Ovary (tissue), 3 donors: ENCODE measurements around the gene LIN37.

Experiments used
- CTCF ChIP-seq, 3 donors: fragments of 450-650 bp in 2 of 3; fragments of 200-600 bp in 1 of 3; IDR thresholded peaks; one replicate each; pipeline versions ENCODE4 v1.5.1 to v1.8.0; 2016 to 2022; ENCODE audit warnings: antibody characterized with exemption in 3 of 3, mild to moderate bottlenecking in 1 of 3
- POLR2A ChIP-seq: fragments of 450-650 bp; IDR thresholded peaks from one replicate; pipeline ENCODE4 v1.6.1; 2017; ENCODE audit warnings: antibody characterized with exemption, mild to moderate bottlenecking, moderate library complexity
- donor health status: DM: no; HTN: no; CAD: no.

GRCh38 chr19:35704218-35704617 is 44.2 kb upstream of the LIN37 start, which contains the start of gene ZBTB32:
- TF ChIP-seq POLR2A (no peak), CTCF (IDR thresholded peaks at IDR 0.05) (no peak)
